Spinal cord (tissue), 10 donors: ENCODE results near the gene HIC1. TPM values are rescaled to one million over a fixed set of nuclear protein-coding genes. Genes with fewer than 3 reads are reported as not detected.
A peak's percentile ranks its signal among the peaks of the same experiment; 100 is the strongest.
"Not testable (repeated sequence)": the region's sequence is repeated elsewhere in the genome, so short reads cannot be mapped to it uniquely, and the experiment has no call there.

ENCODE experiments used
- DNase-seq, 6 donors: peaks; one replicate each; pipeline versions ENCODE4 v3.0.0 to v3.0.0-alpha.2; 2013 to 2015; ENCODE audit warnings: low spot score in 6 of 6, low read depth in 4 of 6
- H3K27ac ChIP-seq: one replicate; pipeline ENCODE4 v1.5.1; 2013; ENCODE audit warnings: low read depth, low read length, control low read depth
- H3K27me3 ChIP-seq: one replicate; pipeline ENCODE4 v1.6.1; 2013; ENCODE audit warnings: low read length; ENCODE audit not compliant: control insufficient read depth, insufficient read depth
- H3K36me3 ChIP-seq: one replicate; pipeline ENCODE4 v1.6.1; 2013; ENCODE audit warnings: low read length; ENCODE audit not compliant: control insufficient read depth, insufficient read depth
- H3K4me1 ChIP-seq: one replicate; pipeline ENCODE4 v1.6.1; 2013; ENCODE audit warnings: low read length; ENCODE audit not compliant: control insufficient read depth, insufficient read depth
- H3K4me3 ChIP-seq: one replicate; pipeline ENCODE4 v1.5.1; 2013; ENCODE audit warnings: low read depth, low read length, control low read depth
- H3K9me3 ChIP-seq: one replicate; pipeline ENCODE4 v1.6.1; 2013; ENCODE audit warnings: low read length; ENCODE audit not compliant: control insufficient read depth, insufficient read depth
- WGBS: methylation state at CpG from one replicate; pipeline ENCODE4 v1.1.5; 2013; ENCODE audit warnings: missing lambda C conversion rate; ENCODE audit not compliant: insufficient coverage; 5-methylcytosine and 5-hydroxymethylcytosine counted together
- long read RNA-seq, 4 donors: transcript quantifications; one replicate each; lab custom pipeline, GENCODE V29; 2026
- polyA plus RNA-seq, 2 donors: library from polyadenylated mRNA; unstranded; fragments of 120-200 nt; gene quantifications; one replicate each; pipeline ENCODE4 v1.2.1, GENCODE V29; 2013; ENCODE audit not compliant: insufficient read length in 2 of 2
- total RNA-seq, 2 donors: library from RNA; depleted of rRNA in 1 of 2; stranded (reverse); fragments of 120-200 nt in 1 of 2; fragments of >200 nt in 1 of 2; gene quantifications; one replicate each; pipeline versions ENCODE4 v1.2.3 to v1.2.4, GENCODE V29; 2013 to 2014
- donor health status: healthy.

The HIC1 gene
- total RNA-seq (10 to 100 TPM; 11.9 to 46.5 TPM), polyA plus RNA-seq (10 to 100 TPM in 1 of 2 donors, 1 to 10 TPM in 1; 8.6 to 16.6 TPM)
- long read RNA-seq, donor 1, transcript HIC1-205 (2 exons, 1,134 nt), result major isoform, 5 of 5 reads
- long read RNA-seq, donor 1, partial matches to known transcripts, result 0 of 5 reads
- long read RNA-seq, donor 1, other reads (novel, unspliced or antisense), result 0 of 5 reads
- long read RNA-seq, donor 2, partial matches to known transcripts, result 0 of 2 reads
- long read RNA-seq, donor 2, other reads (novel, unspliced or antisense), result 0 of 2 reads
- long read RNA-seq, donor 3, partial matches to known transcripts, result 0 of 6 reads
- long read RNA-seq, donor 3, other reads (novel, unspliced or antisense), result 0 of 6 reads
- long read RNA-seq, donor 4, transcript HIC1-205 (2 exons, 1,134 nt), result major isoform, 13 of 17 reads
- long read RNA-seq, donor 4, partial matches to known transcripts, result 0 of 17 reads
- long read RNA-seq, donor 4, other reads (novel, unspliced or antisense), result 0 of 17 reads

DNA sequence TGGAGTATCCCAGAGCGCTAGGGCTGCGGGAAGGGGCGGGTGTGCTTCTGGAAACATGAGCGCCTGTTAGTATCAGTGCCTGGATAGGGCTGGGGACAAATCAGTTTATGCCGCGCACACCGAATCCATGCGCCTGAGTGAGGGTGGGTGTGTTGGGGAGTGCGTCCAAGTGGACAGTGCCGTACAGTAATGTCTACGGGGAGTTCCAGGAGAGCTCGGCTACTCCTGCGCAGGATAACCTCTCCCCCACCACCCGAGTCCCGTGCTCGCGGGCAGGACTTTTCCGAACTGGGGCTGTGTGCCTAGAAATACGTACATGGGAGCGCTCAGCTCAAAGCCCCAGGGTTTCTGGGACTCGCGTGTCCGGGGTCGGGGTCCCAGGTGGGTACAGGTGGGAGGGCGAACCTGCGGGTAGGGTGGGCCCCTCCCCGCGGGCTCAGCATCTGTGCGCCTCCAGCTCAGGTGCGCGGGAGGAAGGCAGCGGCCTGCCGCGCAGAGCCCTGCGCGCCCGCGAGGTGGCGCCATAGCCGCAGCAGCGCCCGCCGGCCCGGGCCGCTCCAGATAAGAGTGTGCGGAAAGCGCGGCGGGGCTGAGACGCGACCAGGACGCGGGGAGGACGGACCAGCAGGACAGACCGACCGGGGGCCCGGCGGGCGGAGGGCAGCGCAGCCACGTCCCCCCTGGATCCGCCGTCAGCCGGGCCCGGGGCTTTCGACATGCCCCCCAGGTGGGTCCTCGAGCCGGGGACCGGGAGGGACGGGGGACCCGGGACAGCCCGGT lies at the start of gene HIC1:
TSS of gene HIC1 (plus strand) at position 592 of the 780 bp plus-strand sequence. CDS start 1,588 bp downstream, outside the sequence.
- Histone ChIP-seq H3K36me3 (peaks cover 16% of the 10 kb centered on the region), H3K9me3 (no peaks in the 10 kb centered on the region), H3K27ac (peak within 1 kb of the TSS; percentile 79), H3K4me1 (peaks cover 43% of the 10 kb centered on the region), H3K4me3 (peak within 1 kb of the TSS; percentile 33), H3K27me3 (peaks cover 56% of the 10 kb centered on the region)
- WGBS, result under 1% methylated on average over 63 of the region's 72 CpGs
- DNase-seq, result peak in 2 of 6 donors; percentile 77 to 86

- 91% methylated on average over 15 of the region's 15 CpGs for WGBS
- peaks cover 8% of the 10 kb centered on the region for H3K36me3 ChIP-seq
- no peaks in the 10 kb centered on the region for H3K9me3 ChIP-seq
- peaks cover 3% of the 10 kb centered on the region for H3K27me3 ChIP-seq
- DNase-seq, result no peak
- no peak overlapping the region for H3K27ac ChIP-seq
- H3K4me3 ChIP-seq, result no peak overlapping the region
- H3K4me1 ChIP-seq, result peaks cover 12% of the 10 kb centered on the region
These were observed 46.4 kb upstream of the HIC1 start for GRCh38 chr17:2008332-2009126.

DNA sequence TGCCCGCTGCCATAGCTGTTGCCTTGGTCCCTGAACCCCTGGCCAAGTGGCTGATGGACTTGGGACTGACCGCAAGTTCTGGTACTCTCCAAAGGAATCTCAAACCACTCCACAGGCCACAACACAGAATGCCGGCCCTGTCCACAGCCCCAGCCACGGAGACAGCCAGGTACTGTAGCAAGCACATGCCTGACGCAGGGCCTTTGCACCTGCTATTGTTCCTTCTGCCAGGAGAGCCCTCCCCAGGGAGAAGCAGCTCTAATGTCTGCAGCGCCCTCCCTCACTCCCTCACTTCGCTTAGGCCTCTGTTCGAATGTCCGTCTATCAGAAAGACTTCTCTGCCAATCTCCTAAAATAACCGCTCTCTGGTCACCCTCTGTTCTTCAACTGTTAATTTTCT lies 45.2 kb upstream of the HIC1 start:
- 89% methylated on average over 6 of the region's 10 CpGs for WGBS

DNA sequence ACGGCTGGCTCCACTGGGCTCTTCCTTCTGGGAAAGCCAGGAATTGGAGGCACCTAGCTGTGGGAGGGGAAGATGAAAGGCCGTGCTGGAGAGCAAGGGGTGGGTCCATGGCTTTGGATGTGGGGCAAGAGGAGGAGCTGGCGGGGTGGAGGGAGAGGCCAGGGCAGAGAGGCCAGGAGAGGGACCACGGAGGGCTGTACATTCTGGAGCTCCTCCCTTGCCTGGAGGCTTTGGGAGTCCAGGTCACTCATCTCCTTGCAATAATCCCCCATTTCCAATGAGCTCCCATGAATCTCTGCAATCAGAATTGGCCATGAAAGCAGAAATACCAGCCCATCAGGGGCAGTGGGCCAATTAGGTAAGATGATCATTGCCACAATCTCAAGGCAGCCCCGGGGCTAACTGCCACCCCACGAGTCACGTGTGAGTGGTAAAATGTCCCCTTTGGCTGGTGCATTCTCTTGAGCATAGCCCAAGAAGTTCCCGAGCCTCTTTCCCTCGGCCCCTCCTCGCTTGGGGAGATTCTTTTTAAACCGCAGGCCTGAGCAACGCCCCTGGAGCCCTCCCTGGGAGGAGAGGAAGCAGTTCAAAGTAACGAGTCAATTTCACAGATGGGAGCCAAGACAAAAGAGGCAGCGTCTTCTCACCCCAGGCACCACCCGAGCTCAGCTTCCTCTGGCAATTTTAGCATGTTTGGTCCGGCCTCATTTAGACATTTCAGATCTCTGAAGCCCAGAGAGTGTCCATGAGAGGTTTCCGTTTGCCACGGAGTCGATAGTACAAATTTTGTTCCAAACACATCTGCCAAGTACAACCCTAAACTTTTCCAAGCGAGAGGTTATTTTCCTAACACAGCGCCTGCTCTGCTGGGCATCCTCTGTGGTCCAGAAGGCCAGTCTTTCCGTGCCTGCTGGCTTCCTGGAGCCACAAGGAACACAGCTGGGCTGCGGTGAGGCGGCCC lies 43.2 kb upstream of the HIC1 start:
- Histone ChIP-seq H3K27ac (peak overlapping the region; percentile 67), H3K36me3 (peaks cover 13% of the 10 kb centered on the region), H3K27me3 (peaks cover 3% of the 10 kb centered on the region), H3K9me3 (no peaks in the 10 kb centered on the region), H3K4me1 (peaks cover 12% of the 10 kb centered on the region), H3K4me3 (no peak overlapping the region)
- 17% methylated on average over 20 of the region's 24 CpGs for WGBS
- no peak for DNase-seq

More for the DNA sequence above, 45.2 kb upstream of the HIC1 start:
- peaks cover 6% of the 10 kb centered on the region for H3K36me3 ChIP-seq
- peaks cover 3% of the 10 kb centered on the region for H3K27me3 ChIP-seq
- no peak overlapping the region for H3K4me3 ChIP-seq
- DNase-seq, result no peak
- no peaks in the 10 kb centered on the region for H3K9me3 ChIP-seq
- no peak overlapping the region for H3K27ac ChIP-seq
- peaks cover 12% of the 10 kb centered on the region for H3K4me1 ChIP-seq

DNA sequence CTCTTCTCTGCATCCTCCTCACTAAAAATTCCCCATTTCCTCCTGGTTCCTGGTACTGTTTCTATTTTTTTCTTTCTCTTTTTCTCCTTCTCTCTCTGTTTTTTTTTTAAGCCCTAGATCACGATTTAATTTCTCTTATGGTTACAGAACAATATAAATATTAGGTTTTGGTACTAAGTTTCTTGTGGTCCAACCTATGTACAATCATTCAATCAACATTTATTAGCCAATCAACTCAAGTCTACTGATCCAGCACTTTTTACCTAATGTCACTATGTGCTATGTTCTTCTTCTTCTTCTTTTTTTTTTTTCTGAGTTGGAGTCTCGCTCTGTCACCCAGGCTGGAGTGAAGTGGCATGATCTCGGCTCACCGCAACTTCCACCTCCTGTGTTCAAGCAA lies 42.4 kb upstream of the HIC1 start:
- Histone ChIP-seq H3K9me3 (no peaks in the 10 kb centered on the region), H3K27ac (peak overlapping the region; percentile 67), H3K4me3 (no peak overlapping the region), H3K4me1 (peaks cover 16% of the 10 kb centered on the region), H3K27me3 (peaks cover 3% of the 10 kb centered on the region), H3K36me3 (peaks cover 13% of the 10 kb centered on the region)
- WGBS, result 100% methylated on average over 3 of the region's 4 CpGs
- DNase-seq, result no peak

- Histone ChIP-seq H3K4me1 (peaks cover 25% of the 10 kb centered on the region), H3K36me3 (peaks cover 13% of the 10 kb centered on the region)
- DNase-seq, H3K9me3 ChIP-seq, H3K27ac ChIP-seq, H3K27me3 ChIP-seq, H3K4me3 ChIP-seq: not testable (repeated sequence)
- 96% methylated on average over 6 of the region's 6 CpGs for WGBS
These were observed 41.5 kb upstream of the HIC1 start for GRCh38 chr17:2013220-2013993.

DNA sequence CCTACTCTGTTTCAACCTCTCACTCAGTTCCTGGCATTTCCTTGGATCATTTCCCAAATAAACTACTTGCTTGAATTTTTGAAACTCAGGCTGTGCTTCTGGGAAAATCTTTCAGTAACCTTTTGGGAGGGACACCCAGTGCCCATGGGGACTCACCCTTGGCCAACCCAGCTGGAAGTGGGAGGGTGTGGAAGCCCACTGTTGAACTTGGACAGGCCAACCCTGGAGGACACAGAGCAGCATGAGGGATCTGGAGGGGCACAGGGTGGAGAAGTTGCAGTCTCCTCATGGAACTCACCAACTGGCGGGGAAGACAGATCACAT lies 40.9 kb upstream of the HIC1 start:
- Histone ChIP-seq H3K27ac (no peak overlapping the region), H3K27me3 (peaks cover 4% of the 10 kb centered on the region), H3K36me3 (peaks cover 13% of the 10 kb centered on the region), H3K9me3 (no peaks in the 10 kb centered on the region), H3K4me3 (no peak overlapping the region), H3K4me1 (peaks cover 31% of the 10 kb centered on the region)
- WGBS, result 100% methylated on average over 1 of the region's 1 CpG
- no peak for DNase-seq

GRCh38 chr17:2015314-2015713 lies 39.6 kb upstream of the HIC1 start:
- Histone ChIP-seq H3K27me3 (peaks cover 6% of the 10 kb centered on the region), H3K4me3 (no peak overlapping the region), H3K4me1 (peaks cover 42% of the 10 kb centered on the region), H3K9me3 (no peaks in the 10 kb centered on the region), H3K36me3 (peaks cover 13% of the 10 kb centered on the region), H3K27ac (no peak overlapping the region)
- no peak for DNase-seq
- 92% methylated on average over 14 of the region's 14 CpGs for WGBS
